Trophoblast cell (in vitro differentiated cells and primary cell): Measurements from ENCODE around the gene WWC2.

Source experiments
- DNase-seq, 2 donors: peaks; one replicate each; pipeline ENCODE4 v3.0.0-alpha.2; 2016
- H2AFZ ChIP-seq: 2 replicates; pipeline ENCODE4 v1.6.1; 2013; ENCODE audit warnings: low read length, moderate library complexity, mild to moderate bottlenecking; ENCODE audit not compliant: insufficient read depth, poor library complexity
- H2AK5ac ChIP-seq: 2 replicates; pipeline ENCODE4 v1.6.1; 2013; ENCODE audit warnings: mild to moderate bottlenecking, low read length
- H2BK120ac ChIP-seq: 2 replicates; pipeline ENCODE4 v1.6.1; 2013; ENCODE audit warnings: low read length, mild to moderate bottlenecking, moderate library complexity; ENCODE audit not compliant: insufficient read depth, poor library complexity
- H2BK12ac ChIP-seq: 2 replicates; pipeline ENCODE4 v1.6.1; 2013; ENCODE audit warnings: mild to moderate bottlenecking, low read length, moderate library complexity
- H2BK5ac ChIP-seq: 2 replicates; pipeline ENCODE4 v1.6.1; 2013; ENCODE audit warnings: low read length, low read depth, moderate library complexity, mild to moderate bottlenecking; ENCODE audit not compliant: poor library complexity
- H3K14ac ChIP-seq: 2 replicates; pipeline ENCODE4 v1.6.1; 2013; ENCODE audit warnings: mild to moderate bottlenecking, low read length
- H3K18ac ChIP-seq: 2 replicates; pipeline ENCODE4 v1.6.1; 2013; ENCODE audit warnings: mild to moderate bottlenecking, low read length
- H3K23ac ChIP-seq: 2 replicates; pipeline ENCODE4 v1.6.1; 2013; ENCODE audit warnings: low read length
- H3K27ac ChIP-seq: 2 replicates; pipeline ENCODE4 v1.5.1; 2013; ENCODE audit warnings: low read depth, mild to moderate bottlenecking, inconsistent platforms, low read length, moderate library complexity
- H3K27me3 ChIP-seq: 2 replicates; pipeline ENCODE4 v1.6.1; 2013; ENCODE audit warnings: inconsistent platforms, mild to moderate bottlenecking, low read length, moderate library complexity; ENCODE audit not compliant: insufficient read depth
- H3K36me3 ChIP-seq, 2 experiments: 1 replicate in 1 of 2; 2 replicates in 1 of 2; pipeline ENCODE4 v1.6.1; 2013; ENCODE audit warnings: low read length in 2 of 2, mild to moderate bottlenecking in 2 of 2, moderate library complexity in 1 of 2; ENCODE audit not compliant: insufficient read depth in 2 of 2, control insufficient read depth in 1 of 2
- H3K4ac ChIP-seq: 2 replicates; pipeline ENCODE4 v1.6.1; 2013; ENCODE audit warnings: low read depth, mild to moderate bottlenecking, low read length, moderate library complexity
- H3K4me1 ChIP-seq, 2 experiments: 1 replicate in 1 of 2; 2 replicates in 1 of 2; pipeline ENCODE4 v1.6.1; 2013; ENCODE audit warnings: low read length in 2 of 2, mild to moderate bottlenecking in 2 of 2, moderate library complexity in 1 of 2; ENCODE audit not compliant: insufficient read depth in 2 of 2, control insufficient read depth in 1 of 2
- H3K4me2 ChIP-seq: 2 replicates; pipeline ENCODE4 v1.6.1; 2013; ENCODE audit warnings: inconsistent platforms, mild to moderate bottlenecking, low read length, moderate library complexity
- H3K4me3 ChIP-seq: 2 replicates; pipeline ENCODE4 v1.5.1; 2013; ENCODE audit warnings: mild to moderate bottlenecking, low read depth, low read length, inconsistent platforms
- H3K79me1 ChIP-seq: one replicate; pipeline ENCODE4 v1.6.1; 2013; ENCODE audit warnings: low read length
- H3K79me2 ChIP-seq: 2 replicates; pipeline ENCODE4 v1.6.1; 2013; ENCODE audit warnings: low read length, mild to moderate bottlenecking; ENCODE audit not compliant: control insufficient read depth, insufficient read depth, poor library complexity
- H3K9ac ChIP-seq: 2 replicates; pipeline ENCODE4 v1.6.1; 2013; ENCODE audit warnings: mild to moderate bottlenecking, low read length
- H3K9me3 ChIP-seq: 2 replicates; pipeline ENCODE4 v1.6.1; 2013; ENCODE audit warnings: low read depth, mild to moderate bottlenecking, control low read depth, inconsistent platforms, low read length; ENCODE audit not compliant: insufficient read depth
- H4K12ac ChIP-seq: 2 replicates; pipeline ENCODE4 v1.6.1; 2013; ENCODE audit warnings: low read depth, mild to moderate bottlenecking, low read length, moderate library complexity
- H4K8ac ChIP-seq: 2 replicates; pipeline ENCODE4 v1.6.1; 2013; ENCODE audit warnings: low read depth, mild to moderate bottlenecking, low read length, moderate library complexity
- H4K91ac ChIP-seq: one replicate; pipeline ENCODE4 v1.6.1; 2013; ENCODE audit warnings: low read depth, mild to moderate bottlenecking, low read length, moderate library complexity
- WGBS: extraction: QIAGEN DNeasy Blood & Tissue Kit; methylation state at CpG from one replicate; pipeline ENCODE4 v1.1.7; 2013; ENCODE audit warnings: missing lambda C conversion rate; ENCODE audit not compliant: insufficient read length, insufficient coverage; ENCODE audit errors: extremely low coverage; 5-methylcytosine and 5-hydroxymethylcytosine counted together

WWC2 gene

GRCh38 chr4:183129125-183129524 is 30.1 kb downstream of the WWC2 start:
- no peak overlapping the region for H2AK5ac ChIP-seq
- no peak overlapping the region for H3K9ac ChIP-seq
- H3K4me3 ChIP-seq = no peak overlapping the region
- no peak overlapping the region for H2AFZ ChIP-seq
- peaks cover 5% of the 10 kb centered on the region for H3K79me2 ChIP-seq
- no peak overlapping the region for H3K23ac ChIP-seq
- no peak overlapping the region for H2BK5ac ChIP-seq
- no peak overlapping the region for H3K18ac ChIP-seq
- H4K12ac ChIP-seq = no peak overlapping the region
- no peak overlapping the region for H2BK12ac ChIP-seq
- H3K14ac ChIP-seq = no peak overlapping the region
- no peak overlapping the region for H2BK120ac ChIP-seq
- no peak overlapping the region for H4K91ac ChIP-seq
- no peak for DNase-seq
- H3K4me2 ChIP-seq = no peak overlapping the region
- no peaks in the 10 kb centered on the region for H3K9me3 ChIP-seq
- no peaks in the 10 kb centered on the region for H3K79me1 ChIP-seq
- H3K4me1 ChIP-seq = peaks cover 3 to 4% of the 10 kb centered on the region in 2 experiments
- no peak overlapping the region for H3K4ac ChIP-seq
- H3K27ac ChIP-seq = no peak overlapping the region
- no CpG with 5 or more reads among the region's 3 CpGs for WGBS
- no peak overlapping the region for H4K8ac ChIP-seq
- H3K27me3 ChIP-seq = no peaks in the 10 kb centered on the region
- no peaks in the 10 kb centered on the region for H3K36me3 ChIP-seq

- WGBS = no CpG with 5 or more reads among the region's 2 CpGs
- Histone ChIP-seq H3K4ac (no peak overlapping the region), H3K36me3 (no peaks in the 10 kb centered on the region), H3K4me3 (no peak overlapping the region), H3K27ac (no peak overlapping the region), H2AFZ (no peak overlapping the region), H2BK12ac (no peak overlapping the region), H3K9me3 (no peaks in the 10 kb centered on the region), H3K79me1 (no peaks in the 10 kb centered on the region), H2AK5ac (no peak overlapping the region), H3K27me3 (no peaks in the 10 kb centered on the region), H3K4me2 (no peak overlapping the region), H3K14ac (no peak overlapping the region), H4K12ac (no peak overlapping the region), H2BK5ac (no peak overlapping the region), H3K79me2 (peaks cover 5% of the 10 kb centered on the region), H3K4me1 (peaks cover 3 to 4% of the 10 kb centered on the region in 2 experiments), H3K23ac (no peak overlapping the region), H2BK120ac (no peak overlapping the region), H3K18ac (no peak overlapping the region), H4K8ac (no peak overlapping the region), H4K91ac (no peak overlapping the region), H3K9ac (no peak overlapping the region)
- no peak for DNase-seq
Measured at GRCh38 chr4:183129675-183130074, 30.6 kb downstream of the WWC2 start.

GRCh38 chr4:183130328-183131155 is 31.5 kb downstream of the WWC2 start:
- DNase-seq = peak in 1 of 2 donors; percentile 3
- WGBS = no CpG with 5 or more reads among the region's 7 CpGs
- no peak overlapping the region for H3K9ac ChIP-seq

DNA sequence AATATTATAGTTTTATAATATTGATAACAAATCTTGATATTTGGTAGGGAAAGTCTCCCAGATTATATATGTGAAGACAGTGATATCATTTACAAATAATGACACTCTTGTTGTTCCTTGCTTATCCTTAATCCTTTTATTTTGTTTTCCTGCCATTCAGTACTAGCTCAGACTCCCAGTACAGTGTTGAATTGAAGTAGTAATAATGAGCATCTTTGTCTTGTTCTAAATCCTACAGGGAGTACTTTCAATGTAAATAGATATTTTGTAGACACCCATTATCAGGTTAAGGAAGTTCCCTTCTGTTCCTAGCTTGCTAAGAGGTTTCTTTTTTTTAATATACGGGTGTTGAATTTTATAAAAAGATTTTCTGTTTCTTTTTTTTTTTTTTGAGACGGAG is 33.0 kb downstream of the WWC2 start:
- Histone ChIP-seq H4K12ac (no peak overlapping the region), H3K4me3 (no peak overlapping the region), H3K4ac (no peak overlapping the region), H3K27ac (no peak overlapping the region), H3K4me2 (no peak overlapping the region), H3K4me1 (no peaks in the 10 kb centered on the region), H3K36me3 (no peaks in the 10 kb centered on the region), H3K27me3 (no peaks in the 10 kb centered on the region), H3K79me1 (no peaks in the 10 kb centered on the region), H2BK12ac (no peak overlapping the region), H4K91ac (no peak overlapping the region), H3K9ac (no peak overlapping the region), H2AFZ (no peak overlapping the region), H2AK5ac (no peak overlapping the region), H3K14ac (no peak overlapping the region), H3K9me3 (no peaks in the 10 kb centered on the region), H2BK120ac (no peak overlapping the region), H3K23ac (no peak overlapping the region), H4K8ac (no peak overlapping the region), H3K18ac (no peak overlapping the region), H2BK5ac (no peak overlapping the region), H3K79me2 (no peaks in the 10 kb centered on the region)
- DNase-seq = no peak
- no CpG with 5 or more reads among the region's 2 CpGs for WGBS

More at GRCh38 chr4:183130328-183131155, 31.5 kb downstream of the WWC2 start:
- no peak overlapping the region for H3K27ac ChIP-seq
- no peaks in the 10 kb centered on the region for H3K36me3 ChIP-seq
- H3K23ac ChIP-seq = no peak overlapping the region
- H3K18ac ChIP-seq = no peak overlapping the region
- H2AK5ac ChIP-seq = no peak overlapping the region
- H3K79me2 ChIP-seq = peaks cover 2% of the 10 kb centered on the region
- H3K4ac ChIP-seq = peak overlapping the region; percentile 41
- no peaks in the 10 kb centered on the region for H3K27me3 ChIP-seq
- no peaks in the 10 kb centered on the region for H3K79me1 ChIP-seq
- no peak overlapping the region for H3K4me3 ChIP-seq
- no peak overlapping the region for H3K4me2 ChIP-seq
- no peak overlapping the region for H2AFZ ChIP-seq
- H4K8ac ChIP-seq = no peak overlapping the region
- no peak overlapping the region for H3K14ac ChIP-seq
- no peak overlapping the region for H4K91ac ChIP-seq
- H4K12ac ChIP-seq = no peak overlapping the region
- H2BK120ac ChIP-seq = no peak overlapping the region
- peaks cover 3 to 4% of the 10 kb centered on the region in 2 experiments for H3K4me1 ChIP-seq
- no peak overlapping the region for H2BK12ac ChIP-seq
- no peaks in the 10 kb centered on the region for H3K9me3 ChIP-seq
- no peak overlapping the region for H2BK5ac ChIP-seq
